ENCODE measurements around the gene SH2D3C.
"Not testable (repeated sequence)": the region's sequence is repeated elsewhere in the genome, so short reads cannot be mapped to it uniquely, and the experiment has no call there.

SH2D3C gene

DNA sequence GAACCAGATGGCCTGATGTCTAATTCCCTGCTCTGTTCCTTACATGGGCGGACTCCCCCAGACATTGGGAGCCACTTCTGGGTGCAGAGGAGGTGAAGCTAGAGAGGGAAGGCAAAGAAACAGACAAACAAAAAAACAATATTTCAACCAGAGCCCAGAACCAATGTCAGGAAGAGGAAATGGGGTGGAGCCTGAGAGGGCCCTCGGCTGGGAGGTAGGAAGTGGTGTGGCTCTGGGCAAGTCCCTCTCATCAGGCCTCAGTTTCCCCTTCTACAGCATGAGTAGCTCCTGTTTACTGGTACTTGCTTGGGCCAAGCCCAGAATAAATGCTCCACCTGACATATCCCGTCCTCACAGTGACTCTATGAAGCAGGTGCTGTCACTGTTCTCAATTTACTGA is 11.1 kb downstream of the SH2D3C start:
- no peak for DNase-seq (ENCODE audit: low spot score)

DNA sequence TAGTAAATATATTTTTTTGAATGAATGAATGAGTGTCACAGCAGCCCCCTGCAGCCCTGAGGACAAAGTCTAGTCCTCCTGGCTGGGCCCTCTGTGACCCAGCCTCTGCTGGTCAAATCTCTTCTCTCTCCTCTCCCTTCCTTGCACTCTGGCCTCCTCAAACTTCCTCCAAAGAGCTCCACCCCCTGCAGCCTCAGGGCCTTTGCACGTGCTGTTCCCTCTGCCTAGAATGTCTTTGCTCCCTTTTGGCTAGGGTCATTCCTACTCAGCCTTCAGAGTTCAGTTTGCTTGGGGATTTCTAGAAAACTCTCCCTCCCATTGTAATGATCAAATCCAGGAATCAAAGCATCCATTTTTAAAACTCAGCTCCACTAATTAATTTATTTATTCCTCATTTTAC is 13.0 kb downstream of the SH2D3C start:
- DNase-seq (ENCODE audit: low spot score): no peak

GRCh38 chr9:127763918-127764384 is 14.5 kb downstream of the SH2D3C start:
- no peak for DNase-seq (ENCODE audit: low spot score)

- no peak for DNase-seq (ENCODE audit: low spot score)
Observed at GRCh38 chr9:127762111-127762676, 16.3 kb downstream of the SH2D3C start.

GRCh38 chr9:127761491-127761956 is 16.9 kb downstream of the SH2D3C start:
- no peak for DNase-seq (ENCODE audit: low spot score)

GRCh38 chr9:127761061-127761460 is 17.4 kb downstream of the SH2D3C start:
- no peak for DNase-seq (ENCODE audit: low spot score)

- no peak for DNase-seq (ENCODE audit: low spot score)
Observed at GRCh38 chr9:127758843-127759242, 19.6 kb downstream of the SH2D3C start.

GRCh38 chr9:127756776-127757175 is 21.7 kb downstream of the SH2D3C start:
- DNase-seq (ENCODE audit: low spot score): not testable (repeated sequence)

- no peak for DNase-seq (ENCODE audit: low spot score)
Observed at GRCh38 chr9:127756233-127756632, 22.2 kb downstream of the SH2D3C start.

DNA sequence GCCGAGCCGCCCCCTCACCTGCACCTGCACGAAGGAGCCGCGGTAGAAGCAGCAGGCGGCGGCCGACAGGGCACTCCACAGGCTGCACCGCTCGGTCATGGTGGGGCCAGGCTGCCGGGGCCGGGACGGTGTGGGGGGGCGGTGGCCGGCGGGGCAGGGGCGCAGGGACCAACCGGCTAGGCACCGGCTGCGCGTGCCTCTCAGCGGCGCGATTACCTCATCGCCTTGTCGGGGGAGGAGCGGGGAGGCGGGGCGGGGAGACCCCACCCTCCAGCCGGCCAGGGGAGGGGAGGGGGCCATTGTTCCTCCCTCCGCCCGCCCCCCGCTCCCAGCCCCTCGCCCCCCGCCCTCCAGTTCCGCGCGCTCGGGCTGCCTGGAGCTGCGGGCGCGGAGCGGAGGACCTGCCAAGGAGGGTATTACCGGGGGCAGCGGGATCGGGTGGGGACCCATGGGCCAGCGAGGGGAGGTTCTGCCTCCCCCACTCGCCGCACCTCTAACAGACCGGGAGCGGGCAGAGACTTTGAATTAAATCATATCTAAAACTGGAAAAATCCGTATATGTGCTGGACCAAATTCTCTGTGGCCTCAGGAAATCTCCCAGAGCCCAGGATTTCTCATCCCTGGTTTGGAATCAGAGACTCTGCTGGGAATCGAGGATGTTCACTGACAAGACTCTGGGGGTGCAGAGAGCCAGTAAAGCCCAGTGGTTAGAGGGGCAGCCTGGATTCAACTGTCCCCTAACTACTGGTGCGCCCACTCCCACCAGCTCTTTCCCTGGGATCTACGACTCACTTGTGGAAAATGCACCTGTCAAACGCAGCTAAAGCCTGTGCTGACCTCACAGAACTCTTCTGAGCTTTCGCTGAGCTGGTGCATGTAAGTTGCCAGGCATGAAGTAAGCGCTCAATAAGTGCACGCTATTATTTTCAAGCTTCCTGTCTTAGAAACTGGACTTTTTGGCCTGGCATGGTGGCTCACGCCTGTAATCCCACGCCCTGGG is 23.1 kb downstream of the SH2D3C start:
- no peak for DNase-seq (ENCODE audit: low spot score)

GRCh38 chr9:127754099-127755060 is 24.1 kb downstream of the SH2D3C start:
- no peak for DNase-seq (ENCODE audit: low spot score)

DNA sequence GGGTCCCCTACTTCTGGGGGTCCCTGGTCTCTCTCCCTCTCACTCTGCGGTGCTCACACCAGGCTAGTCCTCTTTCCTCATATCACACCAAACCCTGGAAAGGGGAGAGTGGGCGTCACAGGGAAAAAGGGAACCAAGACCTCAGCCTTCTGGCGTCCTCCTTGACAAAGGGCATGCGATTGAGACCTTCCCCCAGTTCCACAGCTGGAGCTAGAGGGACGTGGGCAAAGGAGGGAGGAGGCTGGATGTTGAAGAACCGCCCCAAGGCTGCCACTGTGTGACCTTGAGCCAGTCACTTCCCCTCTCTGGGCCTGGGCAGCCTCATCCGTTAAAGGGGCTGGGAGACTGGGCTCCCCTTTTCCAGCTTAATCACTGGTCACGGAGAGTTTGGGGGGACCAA is 24.8 kb downstream of the SH2D3C start:
- DNase-seq (ENCODE audit: low spot score): no peak

GRCh38 chr9:127753148-127753547 is 25.3 kb downstream of the SH2D3C start:
- DNase-seq (ENCODE audit: low spot score): no peak

GRCh38 chr9:127751269-127752054 is 27.0 kb downstream of the SH2D3C start:
- DNase-seq (ENCODE audit: low spot score): peak; percentile 72

DNA sequence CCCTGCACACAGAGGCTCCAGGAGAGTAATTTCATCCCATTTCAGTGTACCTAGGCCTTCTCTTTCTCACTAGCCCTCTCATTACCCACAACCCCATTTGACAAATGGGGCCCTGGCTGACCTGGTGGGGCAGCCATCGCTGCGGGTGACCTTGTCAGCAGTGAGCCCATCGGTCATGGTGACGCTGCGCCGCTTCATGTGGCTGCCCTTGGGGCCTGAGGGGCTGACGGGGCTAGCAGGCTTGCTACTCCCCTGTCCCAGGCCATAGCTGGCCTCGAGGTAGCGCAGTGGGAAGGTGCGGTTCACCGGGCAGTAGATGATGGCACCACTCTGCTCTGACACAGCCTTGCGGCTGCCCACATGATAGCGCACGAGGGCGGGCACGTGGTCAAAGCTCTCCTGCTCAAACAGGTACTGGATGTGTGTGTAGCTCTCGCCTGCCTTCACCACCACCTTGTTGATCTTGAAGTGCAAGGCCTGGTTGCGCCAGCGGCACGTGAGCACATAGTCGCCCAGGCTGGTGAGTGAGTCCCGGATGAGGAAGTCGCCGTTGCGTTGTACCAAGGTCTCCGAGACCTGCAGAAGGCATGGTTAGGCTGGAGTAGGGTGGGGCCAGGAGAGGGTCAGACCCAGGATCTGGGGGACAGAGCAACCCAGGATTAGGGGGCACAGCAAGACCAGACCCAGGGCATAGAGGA is 29.2 kb downstream of the SH2D3C start:
- no peak for DNase-seq (ENCODE audit: low spot score)

DNA sequence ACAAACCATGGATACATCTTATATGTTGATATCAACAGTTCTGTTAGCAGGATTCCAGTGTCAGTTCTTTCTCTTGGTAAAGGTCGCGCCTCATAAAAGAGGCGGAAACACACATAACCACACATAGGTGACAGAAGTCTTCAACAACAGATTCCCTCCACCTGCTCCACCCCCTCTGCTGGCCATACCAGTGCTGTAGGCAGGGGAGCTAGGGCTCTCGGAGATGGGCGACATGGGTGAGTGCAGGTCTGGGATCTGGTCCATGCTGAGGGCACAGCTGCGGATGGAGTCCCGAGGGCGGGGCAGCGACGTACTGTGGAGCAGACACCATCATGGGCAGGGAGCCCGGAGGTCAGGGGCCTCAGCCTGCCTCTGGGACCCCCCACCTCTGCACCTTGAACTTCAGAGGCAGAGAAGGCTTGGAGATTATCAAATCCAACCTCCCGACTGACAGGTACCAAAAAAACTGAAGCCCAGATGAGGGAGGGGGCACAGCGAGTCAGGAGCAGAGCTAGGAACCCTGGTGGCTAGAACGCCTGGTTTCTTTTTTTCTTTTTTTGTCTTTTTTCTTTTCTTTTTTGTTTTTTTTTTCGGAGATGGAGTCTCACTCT is 31.4 kb downstream of the SH2D3C start:
- no peak for DNase-seq (ENCODE audit: low spot score)

GRCh38 chr9:127744398-127745110 is 33.9 kb downstream of the SH2D3C start:
- DNase-seq (ENCODE audit: low spot score): no peak

- DNase-seq (ENCODE audit: low spot score): peak; percentile 88
Observed at GRCh38 chr9:127742435-127743088, 35.9 kb downstream of the SH2D3C start.
